HG02870 (cell line): Measurements from ENCODE around the gene LIN37.

ENCODE experiments used
- ATAC-seq: cut with Tn5 transposase; IDR thresholded peaks from one replicate; pipeline ENCODE4 v1.9.1; 2021; ENCODE audit warnings: mild to moderate bottlenecking, moderate library complexity; ENCODE audit not compliant: unreplicated experiment

Gene LIN37

DNA sequence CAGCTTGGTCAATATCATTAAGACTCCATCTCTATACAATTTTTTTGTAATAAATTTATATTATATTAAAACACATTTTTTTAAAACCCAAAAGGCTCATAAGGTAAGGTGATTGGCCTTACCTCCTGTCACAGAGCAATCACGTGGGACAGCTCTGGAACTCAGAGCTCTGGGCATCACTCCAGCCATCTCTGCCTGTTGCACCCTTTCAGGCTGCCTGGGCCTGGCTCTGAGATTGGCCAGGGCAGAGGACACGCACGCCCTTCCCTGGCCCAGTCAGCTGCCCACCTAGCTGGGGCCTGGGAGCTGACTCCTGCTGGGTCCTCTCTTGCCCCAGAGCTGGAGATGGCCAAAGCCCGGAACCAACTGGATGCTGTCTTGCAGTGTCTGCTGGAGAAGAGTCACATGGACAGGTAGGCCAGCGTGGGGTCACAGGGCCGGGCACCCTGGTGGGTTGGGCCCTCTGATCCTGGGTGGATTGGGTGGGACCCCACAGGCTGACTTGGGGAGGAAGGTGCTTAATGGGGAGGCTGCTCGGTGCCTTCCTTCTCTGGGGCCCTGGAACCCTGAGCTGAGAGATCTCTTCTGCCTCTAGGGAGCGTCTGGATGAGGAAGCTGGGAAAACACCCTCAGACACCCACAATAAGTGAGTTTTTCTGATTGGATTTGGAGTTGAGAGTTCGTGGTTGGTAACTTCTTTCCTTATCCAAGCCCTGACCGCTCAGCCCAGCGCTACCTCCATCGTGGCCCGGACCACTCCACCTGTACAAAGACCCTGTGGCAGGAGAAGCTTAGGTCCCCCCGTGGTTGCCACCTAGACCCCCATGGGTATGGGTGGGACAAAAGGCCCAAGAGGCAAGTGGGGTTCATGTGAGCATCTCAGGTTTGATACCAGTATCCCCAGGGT, 3.7 kb downstream of the LIN37 start:
- ATAC-seq, result no peak

DNA sequence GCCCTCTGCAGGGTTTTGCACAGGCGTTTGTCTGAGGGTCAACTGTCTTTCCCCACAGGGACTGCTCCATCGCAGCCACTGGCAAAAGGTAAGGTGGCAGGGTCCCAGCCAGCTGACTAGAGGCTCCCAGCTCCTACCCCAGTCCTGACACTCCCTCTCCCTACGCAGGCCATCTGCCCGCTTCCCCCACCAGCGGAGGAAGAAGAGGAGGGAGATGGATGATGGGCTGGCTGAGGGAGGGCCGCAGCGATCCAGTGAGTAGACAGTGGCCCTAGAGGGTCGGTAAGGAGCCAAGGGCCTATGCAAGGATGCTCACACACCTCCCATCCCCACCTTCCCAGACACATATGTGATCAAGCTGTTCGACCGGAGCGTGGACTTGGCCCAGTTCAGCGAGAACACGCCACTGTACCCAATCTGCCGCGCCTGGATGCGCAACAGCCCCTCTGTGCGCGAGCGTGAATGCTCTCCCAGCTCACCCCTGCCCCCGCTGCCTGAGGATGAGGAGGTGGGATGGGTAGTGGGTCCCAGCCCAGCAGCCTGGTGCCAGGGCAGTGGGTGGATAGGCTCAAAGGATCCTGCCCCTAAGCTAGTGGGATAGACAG, 4.5 kb downstream of the LIN37 start:
- no peak for ATAC-seq

DNA sequence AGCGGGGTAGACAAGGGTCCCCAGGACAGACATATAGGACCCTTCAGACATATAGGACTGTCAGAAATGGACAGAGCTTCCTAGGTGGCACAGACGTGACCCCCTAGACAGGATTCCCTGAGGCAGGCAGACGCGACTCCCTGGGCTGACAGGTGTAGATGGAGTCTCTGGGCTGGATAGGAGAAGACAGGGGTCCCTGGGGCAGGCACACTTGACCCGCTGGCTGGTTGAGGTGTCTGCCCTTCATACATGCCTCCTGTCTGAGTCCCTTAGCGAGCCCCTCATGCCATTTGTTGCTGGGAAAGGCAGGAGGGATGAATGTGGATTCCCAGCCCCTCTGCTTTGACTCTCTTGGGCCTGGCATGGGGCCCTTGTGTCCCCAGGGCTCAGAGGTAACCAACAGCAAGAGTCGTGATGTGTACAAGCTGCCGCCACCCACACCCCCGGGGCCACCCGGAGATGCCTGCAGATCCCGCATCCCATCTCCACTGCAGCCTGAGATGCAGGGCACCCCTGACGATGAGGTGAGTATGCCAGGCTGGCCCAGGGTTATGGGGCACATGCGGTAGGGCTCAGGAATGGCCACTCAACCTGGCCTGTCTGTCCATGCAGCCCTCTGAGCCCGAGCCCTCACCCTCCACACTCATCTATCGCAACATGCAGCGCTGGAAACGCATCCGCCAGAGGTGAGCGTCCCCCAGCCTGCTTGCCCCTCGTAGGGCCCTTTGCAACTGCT, 5.4 kb downstream of the LIN37 start:
- ATAC-seq, result no peak

DNA sequence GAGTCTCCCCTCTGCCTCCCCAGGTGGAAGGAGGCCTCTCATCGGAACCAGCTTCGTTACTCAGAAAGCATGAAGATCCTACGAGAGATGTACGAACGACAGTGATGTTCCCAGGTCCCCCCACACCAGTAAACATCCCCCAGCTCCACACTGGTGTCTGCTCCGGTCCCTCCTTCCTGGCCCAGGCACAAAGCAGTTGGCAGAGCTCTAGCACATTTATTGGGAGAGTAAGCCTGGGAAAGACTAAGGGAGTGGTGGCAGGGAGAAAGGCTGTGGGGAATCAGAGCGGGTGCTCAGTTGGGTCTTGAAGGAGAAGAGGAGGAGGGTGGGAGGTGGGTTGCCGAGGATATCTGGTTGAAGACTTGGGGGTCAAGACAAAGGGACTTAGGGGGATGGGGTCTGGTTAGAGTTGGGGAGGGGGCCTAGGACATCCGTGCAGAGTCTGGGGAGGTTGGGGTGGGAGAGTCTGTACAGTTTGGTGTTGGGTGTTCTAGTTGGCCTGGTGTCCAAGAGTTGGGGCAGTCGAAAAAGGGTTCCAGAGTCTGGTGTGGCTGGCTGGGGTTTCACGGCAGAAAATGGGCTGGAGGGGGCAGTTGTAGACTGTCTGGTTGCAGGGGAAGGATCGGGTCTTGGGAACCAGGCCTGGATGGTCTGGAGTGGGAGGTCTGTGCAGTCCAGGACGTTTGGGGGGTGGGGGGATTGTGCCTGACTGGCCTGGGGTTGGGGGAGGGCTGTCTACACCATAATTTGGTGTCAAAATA, 6.2 kb downstream of the LIN37 start:
- ATAC-seq, result no peak

DNA sequence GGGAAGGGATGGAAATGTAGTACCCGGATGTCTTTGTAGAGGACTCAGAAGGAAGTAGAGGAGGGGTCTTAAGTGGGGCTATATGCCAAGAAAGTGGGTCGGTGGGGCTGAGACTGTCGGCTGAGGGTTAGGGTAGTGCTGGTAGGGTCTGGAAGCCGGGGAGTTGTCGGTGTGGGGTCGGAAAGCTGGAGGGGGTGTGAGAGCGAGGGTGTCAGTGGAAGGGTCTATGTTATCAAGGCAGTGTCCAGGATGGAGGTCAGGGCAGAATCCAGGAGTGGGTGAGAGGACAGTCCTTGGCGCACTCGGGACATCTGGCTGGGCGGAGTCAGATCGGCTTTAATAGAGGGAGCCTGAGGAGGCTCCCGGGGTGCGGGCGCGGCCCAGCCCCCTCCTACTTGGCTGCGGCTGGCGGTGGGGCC, 6.8 kb downstream of the LIN37 start:
- no peak for ATAC-seq

DNA sequence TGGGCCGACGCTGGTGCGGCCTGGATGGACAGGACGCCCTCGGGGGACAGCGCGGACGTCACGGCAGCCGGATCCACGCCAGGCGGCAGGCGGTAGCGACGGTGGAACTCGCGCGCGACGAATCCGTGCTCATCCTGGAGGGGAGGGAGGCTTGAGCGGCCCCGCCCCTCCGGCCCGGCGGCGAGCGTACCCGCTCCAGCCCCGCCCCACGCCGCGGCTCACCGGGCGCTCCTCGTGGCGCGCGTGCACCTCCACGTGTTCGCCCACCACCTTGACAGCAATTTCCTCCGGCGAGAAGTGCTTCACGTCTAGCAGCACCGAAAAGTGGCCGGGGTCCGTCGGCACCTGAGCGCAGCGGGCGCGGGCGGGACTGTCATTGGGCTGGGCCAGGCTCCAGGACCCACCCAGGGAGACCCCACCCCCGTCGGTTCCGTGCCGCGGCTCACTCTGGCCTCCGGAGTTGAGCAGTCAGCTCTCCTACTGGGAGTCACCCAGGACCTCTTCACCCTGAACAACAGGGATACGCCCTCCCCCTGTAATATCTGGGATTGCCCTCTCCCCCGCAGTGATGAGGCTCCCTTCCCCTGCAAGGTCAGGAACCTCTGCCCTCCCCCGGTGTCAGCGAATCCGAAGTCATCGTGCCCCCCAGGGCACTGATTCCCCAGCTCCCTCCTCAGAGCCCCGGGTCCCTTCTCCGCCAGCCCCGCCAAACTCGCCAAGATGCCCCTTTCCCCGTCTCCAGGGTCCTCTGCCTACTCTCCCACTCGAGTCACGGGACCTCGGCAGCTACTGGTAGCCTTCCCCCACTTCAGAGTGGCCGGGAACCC, 7.4 kb downstream of the LIN37 start:
- ATAC-seq, result no peak

DNA sequence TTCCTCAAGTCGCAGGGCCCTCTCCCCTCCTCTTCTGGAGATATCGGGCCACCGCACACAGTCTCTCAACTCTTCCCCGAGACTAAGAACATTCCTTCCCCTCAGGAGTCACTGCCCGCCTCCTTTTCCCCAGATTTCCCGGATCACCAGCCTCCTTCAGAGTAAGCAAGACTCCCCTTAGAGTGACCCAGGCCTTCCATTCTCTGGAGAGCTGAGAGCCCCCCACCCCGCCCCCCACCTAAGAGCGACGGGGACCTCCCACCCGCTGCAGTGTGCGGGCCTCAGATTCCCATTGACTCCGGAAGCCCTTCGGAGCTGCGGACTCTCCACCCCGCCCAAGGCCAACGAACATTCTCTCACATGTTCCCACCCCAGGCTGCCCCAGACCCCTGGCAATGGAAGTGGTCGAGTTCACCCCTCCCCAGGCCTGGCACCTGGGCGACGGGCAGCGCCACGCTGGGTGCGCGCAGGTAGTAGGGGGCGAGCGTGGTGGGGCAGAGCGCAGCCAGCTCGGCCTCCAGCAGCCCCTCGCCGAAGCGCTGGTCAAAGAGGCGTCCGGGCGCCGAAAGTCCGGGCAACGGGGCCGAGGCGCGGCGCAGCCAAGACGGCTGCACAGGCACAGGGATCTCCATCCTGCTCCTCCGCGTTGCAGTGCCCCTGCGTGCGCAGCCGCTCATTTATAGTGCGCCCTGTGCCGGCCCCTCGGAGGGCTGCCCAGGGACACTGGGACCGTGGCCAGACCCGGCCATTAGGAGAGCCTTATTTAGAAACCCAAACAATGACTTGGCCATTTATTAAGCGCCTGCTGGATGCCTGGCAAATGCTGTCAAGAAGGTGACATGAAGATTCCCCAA, 8.2 kb downstream of the LIN37 start, which contains the start of gene HSPB6:
Gene HSPB6 (minus strand): TSS at position 653 of the 854 bp plus-strand sequence. CDS start 21 bp downstream, at position 632.
- no peak for ATAC-seq

DNA sequence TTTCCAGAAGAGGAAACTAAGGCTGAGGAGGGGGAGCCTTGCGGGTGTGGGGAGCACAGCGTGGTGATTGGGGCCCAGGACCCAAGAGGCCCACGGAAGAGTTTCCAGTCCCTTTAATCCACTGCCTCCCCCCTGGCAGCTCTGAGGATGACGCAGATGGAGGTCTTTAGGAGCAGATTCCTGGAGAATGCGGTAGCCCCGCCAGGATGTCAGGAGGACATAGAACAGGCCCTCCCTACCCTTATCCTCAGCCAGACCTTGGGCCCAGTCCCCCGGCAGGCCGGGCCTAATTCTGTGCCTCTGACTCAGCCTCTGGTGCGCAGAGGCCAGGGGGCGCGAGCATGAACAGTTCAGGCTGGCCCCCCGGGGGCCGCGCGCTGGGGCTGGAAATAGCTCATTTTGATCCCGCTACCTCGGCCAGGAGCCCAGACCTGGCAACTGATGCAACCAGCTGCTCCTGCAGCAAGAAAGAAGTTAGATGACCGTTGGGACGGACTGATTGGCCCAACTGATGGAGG, 8.9 kb downstream of the LIN37 start:
- no peak for ATAC-seq

DNA sequence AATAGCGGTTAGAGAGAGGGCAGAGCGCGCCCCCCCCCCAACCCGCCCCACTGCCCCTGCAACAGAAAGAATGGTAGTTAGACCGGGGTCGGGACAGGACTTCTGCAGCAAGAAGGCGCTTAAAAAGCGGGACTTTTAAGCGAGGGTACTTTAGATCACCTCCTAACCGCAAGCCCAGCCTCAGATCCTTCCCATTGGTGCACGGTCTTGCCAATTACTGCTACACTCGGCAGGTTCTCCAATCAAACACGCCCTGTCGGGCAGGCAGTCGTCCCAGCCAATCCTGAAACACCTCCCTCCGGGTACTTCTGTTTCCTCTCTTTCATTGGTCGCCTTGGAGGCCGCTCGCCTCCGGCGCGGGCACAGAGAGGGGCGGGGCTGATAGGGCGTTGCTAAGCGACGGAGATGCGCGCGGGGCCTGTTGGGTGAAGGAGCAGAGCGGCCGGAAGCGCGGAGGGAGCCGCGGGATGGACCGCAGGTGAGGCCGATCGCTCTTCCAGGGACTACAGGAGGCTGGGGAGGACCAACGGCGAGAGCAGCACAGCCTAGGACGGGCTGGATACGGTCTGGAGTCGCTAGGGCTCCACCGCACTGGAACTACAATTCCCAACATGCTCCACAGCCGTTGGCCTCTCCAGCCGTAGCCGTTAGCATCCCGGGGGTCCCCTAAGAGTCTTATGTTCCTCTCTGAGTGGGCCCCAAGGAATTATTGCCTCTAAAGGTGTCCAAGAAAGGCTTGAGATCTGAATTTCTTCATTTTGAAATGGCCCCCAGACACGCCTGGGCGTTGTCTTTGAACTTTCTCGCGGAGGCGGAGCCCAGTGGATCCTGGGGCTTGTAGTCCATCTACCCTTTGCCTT, 9.6 kb downstream of the LIN37 start, which contains the start of gene PROSER3:
Gene PROSER3 (plus strand): TSS at position 428 of the 860 bp plus-strand sequence. CDS start 40 bp downstream, at position 468.
- ATAC-seq, result peak; percentile 96

DNA sequence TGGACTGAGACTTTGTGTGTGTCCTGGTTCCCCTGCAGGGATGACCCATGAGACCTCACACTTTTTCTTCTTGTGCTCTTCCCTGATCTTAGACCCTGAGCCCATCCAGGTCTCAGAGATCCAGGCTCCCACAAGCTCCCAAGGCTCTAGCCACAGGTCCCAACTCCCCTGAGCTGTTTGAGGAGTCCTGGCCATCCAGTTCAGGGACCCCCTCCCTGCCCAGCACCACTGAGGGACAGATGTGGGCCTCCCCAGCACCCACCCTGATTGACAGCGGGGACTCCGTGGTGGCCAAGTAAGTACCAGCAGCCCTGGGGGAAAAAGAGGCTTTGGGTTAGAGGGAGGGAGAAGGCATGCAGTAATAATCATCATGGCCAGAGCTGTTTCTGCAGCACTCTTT, 11.3 kb downstream of the LIN37 start:
- ATAC-seq, result no peak

DNA sequence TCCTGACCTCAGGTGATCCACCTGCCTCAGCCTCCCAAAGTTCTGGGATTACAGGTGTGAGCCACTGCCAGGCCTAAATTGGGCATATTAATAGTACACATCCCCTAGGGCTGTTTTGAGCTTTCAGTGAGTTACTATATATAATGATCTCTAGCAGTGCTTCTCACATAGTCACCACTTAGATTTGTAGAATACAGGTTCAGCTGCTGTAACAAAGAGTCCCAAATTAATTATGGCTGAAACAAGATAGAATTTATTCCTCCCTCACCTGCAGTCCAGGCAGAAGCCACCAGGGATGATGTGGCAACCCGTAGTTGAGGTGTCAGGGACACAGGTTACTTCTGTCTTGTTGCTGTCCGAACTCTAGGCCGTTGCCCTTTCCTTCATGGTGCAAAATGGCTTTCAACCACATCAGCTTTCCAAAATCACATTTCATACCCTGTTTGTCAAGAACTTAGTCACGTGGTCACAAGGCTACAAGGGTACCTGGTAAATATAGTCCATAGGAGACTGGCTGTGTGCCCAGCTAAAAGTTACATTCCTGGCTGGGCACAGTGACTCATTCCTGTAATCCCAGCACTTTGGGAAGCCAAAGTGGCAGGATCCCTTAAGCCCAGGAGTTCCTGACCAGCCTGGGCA, 12.5 kb downstream of the LIN37 start:
- ATAC-seq, result no peak

DNA sequence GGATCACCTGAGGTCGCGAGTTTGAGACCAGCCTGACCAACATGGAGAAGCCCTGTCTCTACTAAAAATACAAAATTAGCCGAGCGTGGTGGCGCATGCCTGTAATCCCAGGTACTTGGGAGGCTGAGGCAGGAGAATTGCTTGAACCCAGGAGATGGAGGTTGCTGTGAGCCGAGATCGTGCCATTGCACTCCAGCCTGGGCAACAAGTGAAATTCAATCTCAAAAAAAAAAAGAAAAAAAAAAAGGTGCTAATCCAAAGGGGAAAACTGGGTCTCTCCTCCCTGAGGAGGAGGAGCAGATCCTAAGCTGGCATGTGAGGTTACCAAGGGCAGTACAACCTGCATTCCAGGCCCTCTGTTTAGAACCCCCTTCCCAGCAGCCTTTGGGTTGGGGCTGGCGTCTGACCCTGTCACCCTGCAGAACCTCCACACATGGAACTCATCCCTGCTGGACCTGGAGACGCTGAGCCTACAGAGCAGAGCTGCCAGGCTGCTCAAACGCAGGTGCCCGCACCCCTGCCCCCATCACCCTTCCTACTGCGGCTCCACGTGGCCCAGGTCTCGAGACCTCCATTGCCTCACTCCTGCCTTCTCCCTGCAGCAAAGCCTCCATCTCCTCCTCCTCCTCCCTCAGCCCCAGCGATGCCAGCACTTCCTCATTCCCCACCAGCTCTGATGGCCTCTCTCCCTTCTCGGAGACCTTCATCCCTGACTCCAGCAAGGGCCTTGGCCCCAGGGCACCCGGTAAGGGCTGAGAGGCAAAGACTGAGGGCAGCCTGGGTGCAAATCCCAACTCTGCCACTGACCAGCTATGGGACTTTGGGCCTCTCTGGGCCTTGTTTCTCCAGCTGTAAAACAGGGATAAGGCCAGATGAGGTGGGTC, 16.3 kb downstream of the LIN37 start:
- no peak for ATAC-seq

DNA sequence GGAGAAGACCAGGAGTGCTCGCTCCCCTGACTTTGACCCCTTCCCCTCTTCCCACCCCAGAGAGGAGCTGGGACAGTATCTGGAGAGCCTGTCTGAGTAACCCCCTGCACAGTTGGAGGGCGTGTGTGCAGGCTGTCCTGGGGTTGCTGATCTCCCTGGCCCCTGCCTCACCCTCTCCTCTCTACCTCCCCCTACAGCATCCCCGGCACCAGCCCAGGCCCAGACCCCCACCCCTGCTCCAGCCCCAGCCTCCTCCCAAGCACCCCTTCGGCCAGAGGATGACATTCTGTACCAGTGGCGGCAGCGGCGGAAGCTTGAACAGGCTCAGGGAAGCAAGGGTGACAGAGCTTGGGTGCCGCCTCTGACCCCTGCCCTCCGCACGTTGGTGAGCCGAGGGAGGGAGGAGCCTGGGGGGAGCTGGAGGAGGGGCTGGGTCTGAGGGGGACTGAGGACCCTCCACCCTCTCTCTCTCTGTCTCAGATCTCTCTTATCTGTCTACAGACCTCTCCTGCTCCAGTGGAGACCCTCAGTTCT, 18.3 kb downstream of the LIN37 start:
- ATAC-seq, result no peak

DNA sequence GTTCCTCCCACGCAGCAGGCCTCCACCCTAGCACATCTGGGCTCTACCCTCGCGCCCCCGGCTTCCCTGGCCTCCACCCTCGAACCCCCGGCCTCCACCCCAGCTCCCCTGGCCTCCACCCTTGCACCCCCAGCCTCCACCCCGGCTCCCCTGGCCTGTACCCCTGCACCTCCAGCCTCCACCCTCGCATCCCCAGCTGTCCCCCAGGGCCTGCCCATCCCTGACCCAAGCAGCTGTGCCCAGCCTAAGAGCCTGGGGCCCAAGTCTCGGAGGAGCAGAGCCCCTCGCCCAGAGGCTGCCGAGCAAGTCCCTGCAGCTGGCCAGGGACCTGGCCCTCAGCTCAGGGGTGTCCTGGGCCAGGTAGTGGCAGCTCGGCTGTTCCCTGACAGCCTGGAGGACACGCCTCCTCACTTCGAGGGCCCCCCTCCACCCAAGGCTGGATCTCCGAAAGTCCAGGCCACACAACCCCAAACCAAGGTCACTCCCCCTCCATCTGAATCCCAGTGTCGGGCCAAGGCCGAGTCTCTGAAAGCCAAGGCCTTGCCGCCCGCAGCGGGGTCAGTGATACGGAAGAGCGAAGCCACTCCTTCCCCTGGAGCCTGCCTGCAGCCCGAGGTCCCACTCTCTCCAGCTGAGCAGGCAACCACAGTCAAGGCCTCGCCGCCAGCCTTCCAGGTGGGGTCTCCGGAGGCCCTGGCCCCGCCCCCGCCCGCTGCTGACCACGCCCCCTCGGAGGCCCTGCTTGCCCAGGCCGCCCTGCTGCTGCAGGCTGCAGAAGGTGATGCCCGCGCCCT, 19.1 kb downstream of the LIN37 start:
- no peak for ATAC-seq

DNA sequence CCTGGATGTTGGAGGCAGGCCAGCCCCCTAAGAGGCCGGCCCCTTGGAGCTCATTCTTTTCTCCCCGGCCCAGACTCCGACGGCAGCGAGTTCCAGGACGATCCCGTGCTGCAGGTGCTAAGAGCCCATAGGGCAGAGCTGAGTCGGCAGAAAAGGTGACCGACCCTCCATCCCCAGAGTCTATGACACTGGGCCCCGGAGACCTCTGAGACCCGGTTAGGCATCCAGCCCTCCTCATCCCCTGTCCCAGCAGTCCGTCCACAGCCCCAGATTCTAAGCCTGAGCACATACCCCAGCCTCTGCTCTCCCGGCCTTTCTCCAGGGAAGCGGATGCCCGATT, 19.7 kb downstream of the LIN37 start:
- ATAC-seq, result no peak
